Tibial nerve (tissue), 4 donors: Measurements from ENCODE around the gene DDB1.

Experiments
- EP300 ChIP-seq, 2 donors: sonication (generic); formaldehyde crosslinking; IDR thresholded peaks; one replicate each; pipeline ENCODE4 v1.6.1; 2017; ENCODE audit warnings: antibody characterized with exemption in 2 of 2, mild to moderate bottlenecking in 1 of 2
- TF ChIP-seq, protein P1 (sequence below), 5 experiments: fragments of 200-600 bp in 3 of 5; fragments of 450-650 bp in 2 of 5; sonication (generic) in 3 of 5; IDR thresholded peaks; one replicate each; pipeline ENCODE4 v1.5.1; 2016 to 2019; ENCODE audit warnings: antibody characterized with exemption in 5 of 5, mild to moderate bottlenecking in 3 of 5, moderate library complexity in 2 of 5

DNA sequence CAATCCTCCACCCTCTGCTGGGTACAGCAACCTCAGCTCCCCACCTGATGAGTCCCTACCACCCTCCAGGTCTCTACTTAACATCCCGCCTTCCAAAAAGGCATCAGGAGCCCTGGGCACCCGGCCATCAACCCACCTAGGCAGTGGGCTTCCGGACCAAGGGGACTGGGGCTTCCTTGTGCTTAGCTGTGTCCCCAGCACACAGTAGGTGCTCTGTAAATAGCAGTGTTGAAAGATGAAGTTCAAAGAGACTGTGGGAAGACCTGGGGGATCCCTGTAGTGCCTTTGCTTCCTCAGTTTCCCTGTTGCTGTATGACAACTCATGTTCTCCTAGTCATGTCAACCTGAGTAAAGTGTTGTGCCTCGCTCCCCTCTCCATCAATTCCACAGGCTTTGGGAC lies 58.8 kb downstream of the DDB1 start:
- TF ChIP-seq EP300 (IDR thresholded peaks at IDR 0.05): no peak
- TF ChIP-seq, protein P1, sequence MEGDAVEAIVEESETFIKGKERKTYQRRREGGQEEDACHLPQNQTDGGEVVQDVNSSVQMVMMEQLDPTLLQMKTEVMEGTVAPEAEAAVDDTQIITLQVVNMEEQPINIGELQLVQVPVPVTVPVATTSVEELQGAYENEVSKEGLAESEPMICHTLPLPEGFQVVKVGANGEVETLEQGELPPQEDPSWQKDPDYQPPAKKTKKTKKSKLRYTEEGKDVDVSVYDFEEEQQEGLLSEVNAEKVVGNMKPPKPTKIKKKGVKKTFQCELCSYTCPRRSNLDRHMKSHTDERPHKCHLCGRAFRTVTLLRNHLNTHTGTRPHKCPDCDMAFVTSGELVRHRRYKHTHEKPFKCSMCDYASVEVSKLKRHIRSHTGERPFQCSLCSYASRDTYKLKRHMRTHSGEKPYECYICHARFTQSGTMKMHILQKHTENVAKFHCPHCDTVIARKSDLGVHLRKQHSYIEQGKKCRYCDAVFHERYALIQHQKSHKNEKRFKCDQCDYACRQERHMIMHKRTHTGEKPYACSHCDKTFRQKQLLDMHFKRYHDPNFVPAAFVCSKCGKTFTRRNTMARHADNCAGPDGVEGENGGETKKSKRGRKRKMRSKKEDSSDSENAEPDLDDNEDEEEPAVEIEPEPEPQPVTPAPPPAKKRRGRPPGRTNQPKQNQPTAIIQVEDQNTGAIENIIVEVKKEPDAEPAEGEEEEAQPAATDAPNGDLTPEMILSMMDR (IDR thresholded peaks at IDR 0.05): no peak
